GM12878 (cell line): ENCODE data around the gene NFATC2. TPM values are rescaled to one million over a fixed set of nuclear protein-coding genes. Genes with fewer than 3 reads are reported as not detected.

Experiments used
- ATAC-seq: fragments of 200-7000 bp; cut with Tn5 transposase; 3 replicates; pipeline ENCODE4 v1.9.1; 2020; ENCODE audit warnings: mild to moderate bottlenecking, moderate library complexity
- BruUV-seq: library from RNA; stranded (reverse); fragments of 400-500 nt; replicated peaks from 2 replicates; lab custom pipeline; 2021; lab: Mats Ljungman, UMichigan
- CTCF ChIA-PET: fragments of 300-600 bp; sonication (Branson Sonifier 250); formaldehyde crosslinking; extraction: SDS; loops from one replicate; lab custom pipeline; 2021; ENCODE audit warnings: inconsistent platforms; lab: Yijun Ruan, JAX
- POLR2A ChIA-PET: fragments of 350-600 bp; formaldehyde crosslinking; extraction: SDS; loops from one replicate; lab custom pipeline; 2021; ENCODE audit warnings: inconsistent platforms; lab: Charles Lee
- RAD21 ChIA-PET: fragments of 300-600 bp; sonication (Branson Sonifier 250); formaldehyde crosslinking; loops from one replicate; lab custom pipeline; 2023; ENCODE audit warnings: antibody characterized with exemption; ENCODE audit not compliant: unreplicated experiment; lab: Charles Lee
- SMC1A ChIA-PET: fragments of 300-600 bp; sonication (Branson Sonifier 250); formaldehyde crosslinking; loops from one replicate; lab custom pipeline; 2023; ENCODE audit not compliant: unreplicated experiment, uncharacterized antibody; lab: Charles Lee
- DNase-seq: peaks from one replicate; pipeline ENCODE4 v3.0.0-alpha.2; 2011; ENCODE audit warnings: low read depth, low spot score
- FAIRE-seq: peaks from 3 replicates; lab custom pipeline; 2011; peaks lifted over from hg19 to GRCh38; lab: Jason Lieb, UNC
- H2AFZ ChIP-seq: 2 replicates; pipeline ENCODE4 v1.6.0; 2011; ENCODE audit warnings: low read depth, low read length, control low read depth; ENCODE audit not compliant: control insufficient read depth
- H3K27ac ChIP-seq: 2 replicates; pipeline ENCODE4 v1.5.1; 2011; ENCODE audit warnings: control low read depth; ENCODE audit not compliant: control insufficient read depth, insufficient read depth
- H3K27me3 ChIP-seq, 2 experiments: replicated peaks in 1 of 2; 2 replicates each; pipeline versions ENCODE4 v1.6.0 to v1.6.1; 2011; ENCODE audit warnings: low read length in 1 of 2; ENCODE audit not compliant: control insufficient read depth in 2 of 2, insufficient read depth in 2 of 2
- H3K36me3 ChIP-seq, 2 experiments: 2 replicates each; pipeline ENCODE4 v1.5.1; 2011; ENCODE audit warnings: low read length in 1 of 2; ENCODE audit not compliant: control insufficient read depth in 2 of 2, insufficient read depth in 2 of 2
- H3K4me1 ChIP-seq: 2 replicates; pipeline ENCODE4 v1.6.1; 2011; ENCODE audit warnings: mild to moderate bottlenecking, low read length, moderate library complexity, mixed read lengths; ENCODE audit not compliant: control insufficient read depth, insufficient read depth
- H3K4me2 ChIP-seq: 2 replicates; pipeline ENCODE4 v1.6.0; 2011; ENCODE audit warnings: control low read depth; ENCODE audit not compliant: control insufficient read depth, insufficient read depth
- H3K4me3 ChIP-seq: fragments of 200-600 bp; sonication (generic); 2 replicates; pipeline ENCODE4 v1.5.1; 2016
- H3K79me2 ChIP-seq: 2 replicates; pipeline ENCODE4 v1.6.0; 2011; ENCODE audit warnings: low read length; ENCODE audit not compliant: control insufficient read depth, insufficient read depth
- H3K9ac ChIP-seq: 2 replicates; pipeline ENCODE4 v1.8.0; 2011; ENCODE audit warnings: low read length, control low read depth, mixed read lengths; ENCODE audit not compliant: control insufficient read depth, insufficient read depth
- H3K9me3 ChIP-seq: replicated peaks from 3 replicates; pipeline ENCODE4 v1.5.1; 2011; ENCODE audit warnings: mild to moderate bottlenecking, low read length; ENCODE audit not compliant: control insufficient read depth, insufficient read depth
- H4K20me1 ChIP-seq: 2 replicates; pipeline ENCODE4 v1.6.0; 2011; ENCODE audit not compliant: control insufficient read depth, insufficient read depth
- JUNB ChIP-seq: IDR thresholded peaks from 2 replicates; pipeline ENCODE4 v1.6.1; 2016; ENCODE audit warnings: antibody characterized with exemption, mild to moderate bottlenecking
- NFYB ChIP-seq: IDR thresholded peaks from 2 replicates; pipeline ENCODE4 v1.6.1; 2011; ENCODE audit warnings: low read depth, mild to moderate bottlenecking, low read length, improper control_type of control experiment, moderate library complexity; ENCODE audit not compliant: insufficient read depth
- PML ChIP-seq: IDR thresholded peaks from 2 replicates; pipeline ENCODE4 v1.6.1; 2012; ENCODE audit warnings: low read length, inconsistent platforms
- RAD51 ChIP-seq: fragments of 450-650 bp; IDR thresholded peaks from 2 replicates; pipeline ENCODE4 v1.6.1; 2016; ENCODE audit warnings: moderate library complexity, mild to moderate bottlenecking, inconsistent platforms
- SMAD1 ChIP-seq: fragments of 450-650 bp; IDR thresholded peaks from 2 replicates; pipeline ENCODE4 v1.6.1; 2018; ENCODE audit warnings: mild to moderate bottlenecking, low read depth; ENCODE audit not compliant: partially characterized antibody
- YY1 ChIP-seq: IDR thresholded peaks from 2 replicates; pipeline ENCODE4 v1.6.1; 2011; ENCODE audit warnings: low read depth, mild to moderate bottlenecking, low read length
- WGBS: methylation state at CpG from one replicate; pipeline ENCODE4 v1.1.6; 2016; ENCODE audit warnings: low lambda C conversion rate; ENCODE audit not compliant: insufficient replicate concordance, insufficient coverage; ENCODE audit errors: missing lambda C conversion rate; 5-methylcytosine and 5-hydroxymethylcytosine counted together
- in situ Hi-C: fragments of 300-500 bp; cut with MboI; formaldehyde crosslinking; loops from 9 replicates; pipeline ENCODE4 v1.14.3; 2018; ENCODE audit warnings: mixed read lengths
- intact Hi-C: fragments of 100-400 bp; cut with micrococcal nuclease; formaldehyde crosslinking; loops from one replicate; pipeline ENCODE4 v1.14.2; 2022; ENCODE audit not compliant: unreplicated experiment
- polyA plus RNA-seq, 11 experiments: library from polyadenylated mRNA; depleted of rRNA in 4 of 11; unstranded in 6 of 11; stranded (reverse) in 5 of 11; fragments of >200 nt; fragmentation: Nextera tagmentation in 4 of 11; fragmentation: Illumina TruSeq in 1 of 11; extraction: Ambion mirVana in 4 of 11; extraction: Trizol in 1 of 11; gene quantifications; 1 replicate in 1 of 11; 2 replicates in 10 of 11; pipeline versions ENCODE4 v1.2.1 to v1.2.3, GENCODE V29; 2011 to 2016; ENCODE audit warnings: inconsistent platforms in 2 of 11, missing spikeins in 2 of 11, low read depth in 1 of 11
- total RNA-seq, 4 experiments: library from RNA; depleted of rRNA in 3 of 4; stranded (reverse); fragments of >200 nt in 3 of 4; fragmentation: Illumina TruSeq in 1 of 4; extraction: Trizol in 1 of 4; gene quantifications; 2 replicates each; pipeline versions ENCODE4 v1.2.1 to v1.2.3, GENCODE V29; 2013 to 2021
- TF ChIP-seq, protein P1 (sequence below): fragments of 450-650 bp; IDR thresholded peaks from 2 replicates; pipeline ENCODE4 v1.6.1; 2017; ENCODE audit warnings: low read depth, mild to moderate bottlenecking, moderate library complexity

The NFATC2 gene
- total and polyA plus RNA-seq, 10 of the 15 experiments (the other 5 are each of a cell fraction or from before 2014, with no cell fraction given), result 3.3 to 20.0 (median 7.3) TPM

DNA sequence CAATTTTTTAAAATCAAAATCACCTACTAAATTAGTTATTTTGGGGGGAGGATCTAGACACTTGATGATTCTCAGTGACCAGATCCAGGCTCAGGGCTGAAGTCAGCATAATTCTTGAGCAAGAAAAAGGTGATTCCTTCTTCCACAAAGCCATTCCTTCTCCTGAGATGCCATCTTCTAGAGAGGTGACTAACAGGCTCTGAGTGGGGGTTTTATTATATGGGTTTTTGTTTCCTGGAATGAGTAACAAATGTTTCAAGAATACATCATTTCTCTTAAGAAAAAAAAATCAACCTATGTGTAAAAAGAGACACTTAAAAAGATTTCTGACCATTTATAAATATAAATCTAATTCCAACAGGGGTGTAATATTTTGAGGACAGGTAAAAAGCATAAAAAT lies 154.3 kb downstream of the NFATC2 start:
- no peaks in the 10 kb centered on the region for H4K20me1 ChIP-seq
- H3K36me3 ChIP-seq, result peaks cover 1 to 9% of the 10 kb centered on the region in 2 experiments; a peak in 3 of 4 replicates
- peaks cover 41% of the 10 kb centered on the region for H3K4me1 ChIP-seq
- in situ Hi-C loops (no loop called here), intact Hi-C loops (loop anchor here (5.0 kb wide), 1 partner anchor 74 kb away; no protein-coding TSS in a partner anchor)
- H3K27ac ChIP-seq, result no peak overlapping the region
- H3K9ac ChIP-seq, result no peak overlapping the region
- H3K4me3 ChIP-seq, result no peak overlapping the region
- BruUV-seq, result no TSS peak
- ChIA-PET CTCF (interaction anchor here (1.4 to 2.7 kb wide), 3 partner anchors 153 to 207 kb away, joined by 6 to 28 read pairs (median 9); partner anchors contain the start of gene NFATC2), POLR2A (no interaction called here), SMC1A (interaction anchor here (2.6 kb wide), 1 partner anchor 16 kb away, joined by 12 read pairs; no protein-coding TSS in a partner anchor), RAD21 (no interaction called here)
- H3K9me3 ChIP-seq, result no peaks in the 10 kb centered on the region
- no peak overlapping the region for H2AFZ ChIP-seq
- no peak for DNase-seq
- no peak overlapping the region for H3K4me2 ChIP-seq
- TF ChIP-seq PML (no peak), JUNB (peak; percentile 56), SMAD1 (no peak)
- FAIRE-seq, result no peak
- ATAC-seq, result peak; percentile 12; the same call in 1 of the 3 replicates
- no peaks in the 10 kb centered on the region for H3K27me3 ChIP-seq
- H3K79me2 ChIP-seq, result no peaks in the 10 kb centered on the region

DNA sequence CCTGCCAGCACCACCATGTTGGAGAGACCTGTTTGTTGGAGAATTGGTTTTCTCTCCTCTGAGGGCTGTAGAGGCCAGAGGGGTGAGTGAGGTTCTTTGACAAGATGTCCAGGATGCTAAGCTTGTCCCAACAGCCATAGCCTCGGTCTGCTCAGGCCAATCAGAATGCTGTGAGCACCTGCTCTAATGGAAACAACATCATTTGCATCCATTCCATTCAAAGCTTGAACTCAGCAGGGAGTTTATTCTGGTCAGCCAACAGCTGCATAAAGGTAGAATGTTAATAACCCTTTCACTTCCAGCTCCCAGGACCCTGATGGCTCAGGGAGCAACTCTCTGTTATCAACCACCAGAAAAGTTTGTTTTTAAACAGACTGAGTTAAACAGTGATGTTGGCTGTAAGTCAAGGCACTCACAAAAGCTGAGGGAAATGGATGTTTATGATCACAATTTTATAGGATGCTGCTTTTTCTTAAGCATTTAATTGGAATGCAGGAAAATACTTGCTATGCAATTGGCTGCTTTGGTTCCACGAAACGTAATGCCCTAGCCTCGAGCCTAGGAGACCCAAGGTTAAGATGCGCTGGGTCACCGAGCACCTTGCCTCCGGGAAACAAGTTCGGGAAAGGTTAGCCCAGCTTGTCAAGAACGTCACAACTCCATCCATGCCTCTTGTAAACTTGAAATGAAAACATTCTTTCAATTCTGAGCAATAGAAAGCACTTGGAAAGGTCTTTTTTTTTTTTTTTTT lies 155.2 kb downstream of the NFATC2 start:
- ATAC-seq, result no peak
- H4K20me1 ChIP-seq, result no peaks in the 10 kb centered on the region
- WGBS, result 78% methylated on average over 9 of the region's 9 CpGs
- TF ChIP-seq RAD51 (no peak), YY1 (no peak), NFYB (0 out of 2 replicates have a peak, but pooled peaks have one; percentile 6)
- TF ChIP-seq, protein P1, sequence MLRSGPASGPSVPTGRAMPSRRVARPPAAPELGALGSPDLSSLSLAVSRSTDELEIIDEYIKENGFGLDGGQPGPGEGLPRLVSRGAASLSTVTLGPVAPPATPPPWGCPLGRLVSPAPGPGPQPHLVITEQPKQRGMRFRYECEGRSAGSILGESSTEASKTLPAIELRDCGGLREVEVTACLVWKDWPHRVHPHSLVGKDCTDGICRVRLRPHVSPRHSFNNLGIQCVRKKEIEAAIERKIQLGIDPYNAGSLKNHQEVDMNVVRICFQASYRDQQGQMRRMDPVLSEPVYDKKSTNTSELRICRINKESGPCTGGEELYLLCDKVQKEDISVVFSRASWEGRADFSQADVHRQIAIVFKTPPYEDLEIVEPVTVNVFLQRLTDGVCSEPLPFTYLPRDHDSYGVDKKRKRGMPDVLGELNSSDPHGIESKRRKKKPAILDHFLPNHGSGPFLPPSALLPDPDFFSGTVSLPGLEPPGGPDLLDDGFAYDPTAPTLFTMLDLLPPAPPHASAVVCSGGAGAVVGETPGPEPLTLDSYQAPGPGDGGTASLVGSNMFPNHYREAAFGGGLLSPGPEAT, result no peak
- intact Hi-C loops (loop anchor here (2.0 to 5.0 kb wide), 2 partner anchors 75 to 208 kb away; no protein-coding TSS in a partner anchor), in situ Hi-C loops (no loop called here)
- SMC1A ChIA-PET, result interaction anchor here (0.7 to 3.8 kb wide), 14 partner anchors 9 to 233 kb away, joined by 3 to 60 read pairs (median 5); partner anchors contain the start of gene NFATC2
- no peak for FAIRE-seq
- H3K79me2 ChIP-seq, result no peaks in the 10 kb centered on the region
- H2AFZ ChIP-seq, result no peak overlapping the region
- H3K27me3 ChIP-seq, result no peaks in the 10 kb centered on the region
- DNase-seq, result no peak
- H3K27ac ChIP-seq, result no peak overlapping the region
- H3K36me3 ChIP-seq, result peaks cover 1 to 3% of the 10 kb centered on the region in 2 experiments; a peak in 3 of 4 replicates
- RAD21 ChIA-PET, result interaction anchor here (0.6 to 3.0 kb wide), 15 partner anchors 11 to 592 kb away, joined by 3 to 38 read pairs (median 4); partner anchors contain the start of gene BCAS4
- CTCF ChIA-PET, result interaction anchor here (0.5 to 3.6 kb wide), 20 partner anchors 11 to 698 kb away, joined by 3 to 87 read pairs (median 4); partner anchors contain the start of gene NFATC2
- no peak overlapping the region for H3K9ac ChIP-seq
- no peak overlapping the region for H3K4me2 ChIP-seq
- H3K4me1 ChIP-seq, result peaks cover 32% of the 10 kb centered on the region
- BruUV-seq, result no TSS peak
- no peak overlapping the region for H3K4me3 ChIP-seq
- no peaks in the 10 kb centered on the region for H3K9me3 ChIP-seq
- POLR2A ChIA-PET, result interaction anchor here (0.6 kb wide), 1 partner anchor 600 kb away, joined by 3 read pairs; no protein-coding TSS in a partner anchor
